GM20431 (cell line): ENCODE measurements around the gene CRYBG1.

Experiments used
- in situ Hi-C: fragments of 300-500 bp; cut with MseI, MboI; formaldehyde crosslinking; loops from one replicate; pipeline ENCODE4 v1.15.0; 2020; ENCODE audit warnings: low sequenced_read_pairs; ENCODE audit not compliant: unreplicated experiment

The CRYBG1 gene

DNA sequence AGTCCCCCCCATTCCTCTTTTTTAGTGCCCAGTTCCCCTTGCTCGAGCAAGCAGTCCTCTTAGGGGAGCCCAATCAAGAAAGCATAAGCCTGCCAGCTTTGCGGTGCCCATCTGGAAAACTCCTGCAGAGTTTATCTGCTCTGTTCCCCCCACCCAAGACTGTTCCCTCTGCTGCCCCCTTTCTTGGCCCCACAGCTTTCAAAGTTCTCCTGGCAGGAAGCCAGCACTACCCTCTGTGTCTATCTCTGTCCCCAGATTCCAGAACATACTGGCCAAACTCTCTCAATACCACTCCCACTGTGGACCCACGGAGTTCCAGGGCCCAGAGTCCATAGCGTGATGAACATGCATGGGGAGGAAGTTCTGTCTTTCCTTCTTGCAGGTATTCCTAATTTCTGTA, 55.4 kb downstream of the CRYBG1 start:
- in situ Hi-C loops = no loop called here

DNA sequence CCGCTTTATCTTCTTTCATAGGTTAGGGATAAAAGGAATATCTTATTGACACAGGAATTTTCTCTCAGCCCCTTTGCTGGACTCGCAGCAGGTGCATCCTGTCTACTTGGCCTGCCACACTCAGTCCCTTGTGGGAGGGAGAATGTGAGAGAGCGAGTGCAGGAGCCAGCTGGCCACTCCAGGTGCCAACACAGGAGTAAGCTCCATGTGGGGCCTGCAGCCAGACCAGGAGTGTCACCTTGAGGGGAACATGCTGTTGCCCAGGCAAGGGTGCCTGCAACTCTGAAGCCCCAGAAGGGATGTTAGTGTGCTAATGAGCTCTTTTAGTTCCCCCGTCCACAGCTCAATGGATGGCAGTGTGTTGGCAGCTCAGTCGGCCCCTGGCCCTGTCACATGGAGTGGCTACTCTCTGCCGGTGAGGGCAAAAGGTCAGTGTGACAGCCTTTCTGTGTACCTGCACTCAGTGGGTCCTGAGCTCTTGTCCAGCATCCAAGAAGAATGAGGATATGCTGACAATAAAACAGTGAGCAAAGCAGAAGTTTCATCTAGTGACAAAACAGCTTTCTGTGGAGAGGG, 57.1 kb downstream of the CRYBG1 start:
- in situ Hi-C loops = no loop called here

DNA sequence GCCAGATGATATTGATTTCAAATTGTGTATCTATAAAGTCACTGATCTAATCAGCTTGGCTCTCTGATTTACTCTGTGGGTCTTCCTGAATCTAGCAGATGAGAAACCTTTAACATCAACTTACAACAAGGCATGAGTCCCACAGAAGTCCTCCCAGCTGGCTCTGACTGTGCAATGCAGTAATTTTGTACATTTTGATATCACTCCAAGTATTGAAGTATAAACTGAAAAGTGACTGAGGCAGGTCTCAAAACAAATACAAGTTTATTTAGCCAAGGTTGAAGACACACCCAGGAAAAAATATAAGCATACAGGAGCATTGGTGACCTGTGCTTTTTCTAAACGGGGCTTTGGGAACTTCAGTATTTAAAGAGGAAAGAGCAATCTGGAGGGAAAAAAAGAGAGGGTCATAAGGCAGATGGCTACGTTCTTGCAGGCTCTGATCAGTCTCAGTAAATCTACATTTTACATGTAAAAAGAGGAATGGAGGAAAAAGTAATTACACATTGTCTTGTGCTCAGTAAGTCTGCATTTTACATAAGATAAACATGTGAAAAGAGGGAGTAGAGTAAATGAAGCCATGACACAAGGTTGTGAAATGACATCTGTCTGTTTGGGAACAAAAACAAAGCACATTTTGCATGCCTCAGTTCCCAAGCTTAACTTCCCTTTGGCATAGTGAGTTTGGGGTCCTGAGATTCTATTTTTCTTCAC, 59.5 kb downstream of the CRYBG1 start:
- in situ Hi-C loops = no loop called here

DNA sequence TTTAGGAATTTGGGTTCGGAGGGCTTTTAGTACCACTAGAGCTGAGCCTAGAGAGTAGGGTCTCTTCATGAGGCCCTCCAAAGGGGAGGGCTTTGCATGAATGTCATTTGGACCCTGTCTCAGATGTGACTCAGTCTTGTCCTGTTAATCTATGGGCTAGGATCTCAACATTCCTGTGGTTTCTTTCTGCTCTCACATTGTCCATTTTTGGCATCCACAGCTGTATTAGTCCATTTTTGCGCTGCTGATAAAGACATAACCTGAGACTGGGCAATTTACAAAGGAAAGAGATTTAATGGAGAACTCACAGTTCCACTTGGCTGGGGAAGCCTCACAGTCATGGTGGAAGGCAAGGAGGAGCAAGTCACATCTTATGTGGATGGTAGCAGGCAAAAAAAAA, 61.0 kb downstream of the CRYBG1 start:
- in situ Hi-C loops = no loop called here

DNA sequence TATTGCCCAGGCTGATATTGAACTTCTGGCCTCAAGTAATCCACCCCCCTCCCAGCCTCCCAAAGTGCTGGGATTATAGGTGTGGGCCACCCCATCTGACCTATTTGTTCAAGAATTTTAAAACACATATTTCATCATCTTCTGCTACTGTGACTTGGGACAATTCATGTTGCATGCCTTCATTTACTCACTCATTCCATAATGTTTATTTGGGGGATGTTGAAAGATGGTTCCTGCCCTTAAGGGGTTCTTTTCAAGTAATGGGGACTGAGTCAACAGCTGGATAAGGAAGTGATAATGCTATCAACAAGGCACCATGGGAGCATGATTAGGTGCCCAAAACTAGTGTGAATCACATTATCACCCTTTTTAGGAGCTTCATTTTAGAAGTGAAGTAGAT, 62.0 kb downstream of the CRYBG1 start:
- in situ Hi-C loops = no loop called here

DNA sequence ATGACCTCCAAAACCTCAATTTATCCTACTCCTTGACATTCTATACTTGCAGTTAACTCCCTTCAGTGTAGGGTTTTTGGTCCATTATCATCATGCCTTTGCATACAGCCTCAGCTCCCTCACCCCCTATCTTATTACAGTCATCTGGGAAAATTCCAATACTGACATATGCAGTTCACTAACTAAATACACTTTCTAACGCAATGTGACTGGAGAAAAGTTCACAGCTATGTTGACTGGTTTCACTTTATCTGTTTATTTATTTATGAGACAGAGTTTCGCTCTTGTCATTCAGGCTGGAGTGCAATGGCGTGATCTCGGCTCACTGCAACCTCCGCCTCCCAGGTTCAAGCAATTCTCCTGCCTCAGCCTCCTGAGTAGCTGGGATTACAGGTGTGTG, 64.9 kb downstream of the CRYBG1 start:
- in situ Hi-C loops = loop anchor here (25.0 kb wide), 1 partner anchor 562 kb away; no protein-coding TSS in a partner anchor

DNA sequence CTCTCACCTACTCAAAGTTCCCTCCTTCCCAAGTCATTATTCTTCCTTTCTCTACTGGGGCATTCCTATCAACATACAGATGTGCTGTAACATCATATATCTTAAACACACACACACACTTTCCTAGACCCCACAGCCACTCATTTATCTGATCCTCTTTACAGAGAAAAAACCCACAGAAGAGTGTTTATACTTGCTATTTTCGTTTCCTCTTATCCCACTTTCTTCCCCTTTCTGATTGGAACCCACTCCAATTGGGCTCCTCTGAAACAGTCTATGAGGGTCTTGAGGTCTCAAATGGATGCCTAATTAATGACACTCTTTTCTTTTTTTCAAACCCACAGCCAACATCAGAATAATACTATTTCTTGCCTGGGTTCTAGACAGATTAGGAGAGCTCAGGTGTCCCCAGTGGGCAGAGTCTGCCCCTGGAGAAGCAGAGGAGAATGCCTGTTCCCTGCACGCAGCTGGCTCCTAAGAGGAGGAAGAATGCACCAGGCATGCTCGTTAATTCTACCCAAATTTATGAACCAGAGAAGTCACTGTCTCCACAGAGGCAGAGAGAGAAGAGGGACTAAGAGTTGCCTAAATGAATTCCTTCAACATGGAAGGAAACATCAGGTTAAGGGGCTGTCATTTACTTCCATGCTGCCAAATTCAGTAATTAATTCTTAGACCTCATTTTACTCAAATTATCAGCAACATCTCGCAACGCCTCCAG, 65.9 kb downstream of the CRYBG1 start:
- in situ Hi-C loops = loop anchor here (25.0 kb wide), 1 partner anchor 561 kb away; no protein-coding TSS in a partner anchor

DNA sequence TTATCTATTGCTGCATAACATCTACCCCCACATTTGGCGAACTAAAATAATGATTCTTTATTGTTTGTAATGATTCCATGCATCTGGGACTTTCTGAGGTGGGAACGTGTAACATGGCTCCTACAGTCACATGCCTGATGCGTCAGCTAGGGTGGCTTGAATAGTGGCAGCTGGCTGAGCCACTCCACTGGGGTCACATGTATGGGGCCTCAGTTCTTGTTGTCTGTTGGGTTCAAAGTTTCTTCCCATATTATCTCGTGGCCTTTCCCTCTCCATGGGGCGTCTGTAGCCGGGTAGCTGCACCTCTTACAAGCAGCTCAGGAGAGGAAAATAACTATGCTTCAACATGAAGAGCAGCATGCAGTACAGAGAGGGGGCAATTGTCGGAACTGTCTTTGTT, 69.9 kb downstream of the CRYBG1 start:
- in situ Hi-C loops = loop anchor here (25.0 kb wide), 1 partner anchor 557 kb away; no protein-coding TSS in a partner anchor

DNA sequence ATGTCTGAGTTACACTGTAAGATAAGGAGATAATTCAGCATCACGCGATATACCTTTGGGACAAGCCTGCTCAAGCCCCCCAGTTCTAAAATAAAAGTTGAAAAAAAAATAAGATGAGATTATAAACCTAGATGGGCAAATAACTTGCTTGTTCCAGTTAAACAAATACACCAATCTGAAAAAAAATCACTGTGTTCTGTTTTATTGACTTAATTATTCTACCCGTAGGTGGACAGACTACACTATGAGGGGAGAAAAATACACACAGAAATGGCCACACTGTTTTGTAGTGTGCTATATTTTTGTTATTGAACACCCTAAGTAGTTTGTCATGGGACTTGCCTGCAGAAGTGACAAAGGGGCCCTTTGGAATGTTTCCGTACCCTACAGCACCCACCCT, 70.9 kb downstream of the CRYBG1 start:
- in situ Hi-C loops = loop anchor here (25.0 kb wide), 1 partner anchor 556 kb away; no protein-coding TSS in a partner anchor

DNA sequence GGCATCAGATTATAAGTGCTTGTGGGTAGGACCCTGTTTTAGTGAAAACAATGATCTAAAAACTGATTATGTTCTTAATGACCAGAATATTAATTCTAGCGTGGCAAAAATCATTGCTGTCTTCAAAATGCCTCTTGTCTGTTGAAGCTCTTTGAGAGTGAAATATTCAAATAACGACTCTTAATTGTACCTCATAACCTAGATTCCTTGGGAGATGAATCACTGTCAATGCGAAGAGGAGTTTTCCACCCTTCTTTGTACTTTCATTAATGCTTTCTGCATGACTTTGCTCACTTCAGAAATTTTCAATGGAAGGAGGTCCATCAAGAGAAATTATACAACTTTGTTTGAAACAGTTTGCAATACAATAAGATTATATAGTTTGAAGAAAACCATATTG, 71.5 kb downstream of the CRYBG1 start:
- in situ Hi-C loops = loop anchor here (25.0 kb wide), 1 partner anchor 555 kb away; no protein-coding TSS in a partner anchor

DNA sequence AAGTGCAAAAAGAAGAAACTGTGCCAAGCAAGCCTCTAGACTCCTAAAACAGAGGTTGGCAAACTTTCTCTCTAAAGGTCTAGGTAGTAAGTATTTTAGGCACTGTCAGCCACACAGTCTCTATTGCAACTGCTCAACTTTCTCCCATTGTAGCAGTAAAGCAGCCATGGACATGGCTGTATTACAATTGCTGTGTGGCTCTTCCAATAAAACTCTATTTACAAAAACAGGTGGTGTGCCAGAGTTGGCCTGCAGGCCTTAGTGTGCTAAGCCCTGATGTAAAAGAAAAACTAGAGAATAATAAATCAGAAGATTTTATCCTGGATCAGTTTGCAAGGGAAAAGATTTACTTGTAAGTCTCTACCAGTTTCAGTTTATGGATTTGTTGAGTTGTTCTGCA, 74.0 kb downstream of the CRYBG1 start:
- in situ Hi-C loops = loop anchor here (25.0 kb wide), 1 partner anchor 553 kb away; no protein-coding TSS in a partner anchor

DNA sequence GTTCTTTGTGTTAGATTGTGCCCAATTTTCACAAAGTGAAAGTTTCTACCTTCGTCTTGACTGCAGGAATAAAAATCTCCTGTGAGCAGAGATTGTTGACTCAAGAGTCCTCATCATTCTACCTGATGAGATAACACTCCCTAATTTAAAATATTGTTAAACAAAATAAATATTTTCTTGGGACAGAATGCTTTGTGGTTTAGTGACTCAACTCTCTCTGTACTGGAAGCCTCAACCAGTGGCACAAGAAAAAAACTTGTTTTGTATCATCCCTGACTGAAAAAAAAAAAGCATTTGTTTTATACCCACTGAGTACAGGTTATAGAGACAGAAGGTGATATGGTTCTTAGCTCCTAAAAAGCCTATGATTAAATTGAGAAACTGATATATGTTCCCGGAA, 78.9 kb downstream of the CRYBG1 start:
- in situ Hi-C loops = loop anchor here (25.0 kb wide), 1 partner anchor 548 kb away; no protein-coding TSS in a partner anchor

DNA sequence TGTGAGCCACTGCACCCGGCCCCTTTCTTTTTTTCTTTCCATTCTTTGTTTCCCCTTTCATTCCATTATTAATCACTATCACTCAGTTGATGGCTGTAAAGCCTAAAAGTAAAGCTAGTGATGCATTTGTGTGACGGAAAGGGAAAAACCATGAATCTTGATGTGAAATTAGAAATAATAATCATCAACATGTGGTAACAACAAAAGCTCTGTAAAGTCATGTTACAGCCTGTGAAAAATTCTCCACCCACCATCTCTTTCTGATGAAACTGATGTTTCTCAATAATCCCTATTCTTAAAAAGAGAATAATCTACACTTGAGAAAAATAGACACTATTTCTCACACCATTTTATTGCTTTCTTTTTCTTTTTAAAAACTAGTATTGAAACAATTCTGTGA, 80.0 kb downstream of the CRYBG1 start:
- in situ Hi-C loops = loop anchor here (10.0 to 25.0 kb wide), 2 partner anchors 124 to 547 kb away; no protein-coding TSS in a partner anchor

DNA sequence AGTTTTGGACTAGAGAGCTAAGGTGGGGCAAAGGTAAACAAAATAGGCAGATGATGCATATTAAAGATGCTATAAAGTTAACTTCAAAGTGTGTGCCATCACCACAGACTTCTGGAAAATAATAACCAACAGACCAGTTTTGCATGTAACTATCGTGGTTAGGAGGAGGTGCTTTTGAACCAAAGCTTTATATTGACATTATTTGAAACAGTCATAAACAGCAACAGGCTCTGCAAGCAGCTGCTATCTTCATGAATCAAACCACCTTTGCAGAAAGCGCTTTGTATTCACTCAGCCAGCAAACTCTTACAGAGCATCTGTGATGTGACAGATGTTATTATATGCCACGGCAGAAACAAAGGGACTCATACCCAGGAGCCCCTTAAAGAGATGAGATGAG, 81.9 kb downstream of the CRYBG1 start:
- in situ Hi-C loops = loop anchor here (10.0 to 25.0 kb wide), 2 partner anchors 122 to 545 kb away; no protein-coding TSS in a partner anchor

DNA sequence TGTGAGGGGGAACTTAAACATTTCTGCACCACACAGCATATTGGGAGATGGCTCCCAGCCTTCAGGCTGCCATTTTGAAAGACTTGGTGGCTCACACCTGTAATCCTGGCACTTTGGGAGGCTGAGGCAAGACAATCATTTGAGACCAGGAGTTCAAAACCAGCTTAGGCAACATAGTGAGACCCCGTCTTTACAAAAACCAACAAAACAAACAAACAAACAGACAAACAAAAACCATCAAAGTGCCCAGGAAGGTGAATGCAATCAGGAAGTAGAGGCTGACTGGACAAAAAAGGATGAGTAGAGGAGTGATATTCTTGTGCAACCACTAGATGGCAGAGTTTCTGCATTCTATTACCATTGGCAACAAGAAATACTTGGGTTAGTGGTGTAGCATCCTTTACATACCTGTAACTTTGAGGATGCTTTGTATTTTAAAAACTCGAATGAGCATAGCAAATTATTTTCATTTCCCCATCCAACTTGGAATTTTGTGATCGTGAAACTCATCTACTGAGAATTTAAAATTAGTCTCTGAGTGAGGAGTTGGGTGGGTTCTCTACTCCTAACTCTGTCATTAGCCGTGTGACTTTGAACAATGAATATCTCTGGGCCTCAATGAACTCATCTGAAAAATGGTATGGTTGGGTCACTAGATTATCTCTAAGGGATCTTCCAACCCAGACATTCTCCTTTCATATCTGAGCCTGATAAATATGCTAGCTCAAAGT, 84.4 kb downstream of the CRYBG1 start:
- in situ Hi-C loops = loop anchor here (10.0 to 25.0 kb wide), 2 partner anchors 120 to 542 kb away; no protein-coding TSS in a partner anchor

DNA sequence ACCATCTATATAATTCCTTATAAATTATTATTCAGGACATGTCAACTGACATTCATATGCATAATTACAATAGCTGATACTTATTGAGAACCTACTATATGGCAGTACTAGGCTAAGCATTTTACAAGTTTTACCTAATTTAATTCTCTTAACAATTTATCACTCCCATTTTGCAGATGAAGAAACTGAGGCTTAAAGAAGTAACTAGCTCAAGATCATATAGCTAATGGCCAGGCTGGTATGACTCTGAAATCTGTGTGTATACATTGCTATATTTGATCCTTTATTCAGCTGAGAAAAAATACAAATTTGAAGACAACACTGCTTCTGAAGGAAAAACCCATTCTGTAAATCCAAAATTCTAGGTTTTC, 85.0 kb downstream of the CRYBG1 start:
- in situ Hi-C loops = loop anchor here (10.0 to 25.0 kb wide), 2 partner anchors 119 to 542 kb away; no protein-coding TSS in a partner anchor

DNA sequence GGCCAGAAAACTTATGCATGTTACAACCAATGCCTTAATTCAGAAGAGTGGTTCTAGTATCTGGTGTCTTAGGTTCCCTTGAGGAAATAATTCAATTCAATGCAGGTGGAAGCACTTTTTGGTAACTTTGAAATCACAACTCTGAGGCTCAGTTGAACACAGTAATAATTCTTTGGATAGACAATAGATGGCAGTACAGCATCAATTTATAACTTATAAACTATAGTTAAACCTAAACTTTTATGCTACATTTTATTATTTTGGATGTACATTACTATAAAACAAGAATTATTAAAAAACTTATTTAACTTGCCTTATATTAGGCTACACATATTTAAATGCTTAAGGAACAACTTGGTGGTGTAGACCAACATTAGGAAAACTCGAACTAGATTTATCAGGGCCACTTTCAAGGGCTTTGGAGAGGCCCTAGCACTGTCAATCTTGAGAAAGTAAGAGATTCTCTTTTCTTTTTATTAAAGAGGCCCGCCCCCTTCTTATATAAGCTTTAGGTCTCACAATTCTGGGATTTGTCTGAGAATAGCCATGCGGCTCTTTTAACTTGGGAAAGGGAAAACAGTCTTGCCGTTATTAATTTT, 85.9 kb downstream of the CRYBG1 start:
- in situ Hi-C loops = loop anchor here (10.0 to 25.0 kb wide), 2 partner anchors 118 to 541 kb away; no protein-coding TSS in a partner anchor

DNA sequence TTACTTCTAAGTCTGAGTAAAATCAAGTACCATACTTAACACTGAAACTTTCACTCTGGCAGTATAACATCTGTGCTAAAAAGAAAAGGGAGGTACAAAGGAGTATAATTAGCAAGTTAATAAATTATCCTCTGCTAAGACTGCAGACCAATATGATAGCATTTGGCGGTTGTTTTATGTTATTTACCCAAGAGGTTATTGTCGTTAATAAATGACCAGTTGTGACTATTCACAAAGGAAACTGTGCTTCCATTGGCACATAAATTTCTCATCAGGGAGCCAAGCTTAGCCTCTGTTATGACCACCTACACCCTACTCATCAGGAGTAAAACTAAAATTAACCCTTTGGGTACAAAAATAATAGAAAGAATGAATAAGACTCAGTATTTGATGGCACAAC, 86.5 kb downstream of the CRYBG1 start:
- in situ Hi-C loops = loop anchor here (10.0 to 25.0 kb wide), 2 partner anchors 118 to 540 kb away; no protein-coding TSS in a partner anchor

DNA sequence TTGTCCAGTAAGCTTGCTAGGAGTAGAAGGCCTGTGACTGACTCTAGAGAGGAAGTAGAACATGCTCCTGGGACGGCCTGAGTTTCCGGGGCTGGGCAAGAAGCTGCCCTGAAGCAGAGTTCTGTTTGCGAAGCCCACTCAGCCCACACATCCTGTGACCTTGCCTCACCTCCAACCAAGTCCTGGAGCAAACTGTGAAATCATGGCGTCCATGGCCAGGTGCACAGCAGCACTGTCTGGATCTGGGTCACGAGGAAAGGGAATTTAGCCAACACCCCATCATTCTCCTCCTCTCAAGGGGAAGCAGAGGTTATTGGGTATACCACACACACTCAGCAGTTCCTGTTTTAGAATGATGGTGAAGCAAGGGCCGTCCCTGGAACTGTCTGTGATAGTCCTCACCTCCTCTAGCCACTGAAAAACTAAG, 87.5 kb downstream of the CRYBG1 start:
- in situ Hi-C loops = loop anchor here (10.0 to 25.0 kb wide), 2 partner anchors 117 to 539 kb away; no protein-coding TSS in a partner anchor
